Ishikawa (cell line): ENCODE data around the gene CFAP119.

Experiments used
- CEBPB ChIP-seq: IDR thresholded peaks from 2 replicates; pipeline ENCODE4 v1.6.1; 2012
- CREB1 ChIP-seq: IDR thresholded peaks from 2 replicates; pipeline ENCODE4 v1.6.1; 2012; ENCODE audit warnings: low read depth
- EGR1 ChIP-seq: IDR thresholded peaks from 2 replicates; pipeline ENCODE4 v1.6.1; 2012
- EP300 ChIP-seq: IDR thresholded peaks from 2 replicates; pipeline ENCODE4 v1.6.1; 2012; ENCODE audit warnings: borderline replicate concordance
- NFIC ChIP-seq: IDR thresholded peaks from 2 replicates; pipeline ENCODE4 v1.6.1; 2012
- RAD21 ChIP-seq: IDR thresholded peaks from 2 replicates; pipeline ENCODE4 v1.6.1; 2012; ENCODE audit warnings: low read depth
- REST ChIP-seq: IDR thresholded peaks from 2 replicates; pipeline ENCODE4 v1.6.1; 2012; ENCODE audit warnings: low read depth, mild to moderate bottlenecking
- TAF1 ChIP-seq: IDR thresholded peaks from 2 replicates; pipeline ENCODE4 v1.6.1; 2012; ENCODE audit warnings: low read depth, mild to moderate bottlenecking
- TCF12 ChIP-seq: IDR thresholded peaks from 2 replicates; pipeline ENCODE4 v1.6.1; 2012; ENCODE audit warnings: low read depth
- USF1 ChIP-seq: IDR thresholded peaks from 2 replicates; pipeline ENCODE4 v1.6.1; 2012
- YY1 ChIP-seq: IDR thresholded peaks from 2 replicates; pipeline ENCODE4 v1.6.1; 2012; ENCODE audit warnings: low read depth

GRCh38 chr16:30746638-30747175 lies 15.2 kb downstream of the CFAP119 start:
- TF ChIP-seq CREB1: no peak
- TF ChIP-seq RAD21: no peak
- no peak for TF ChIP-seq EP300
- no peak for TF ChIP-seq REST
- no peak for TF ChIP-seq USF1
- TF ChIP-seq TCF12: no peak
- TF ChIP-seq NFIC: no peak
- no peak for TF ChIP-seq TAF1
- no peak for TF ChIP-seq EGR1
- no peak for TF ChIP-seq CEBPB
- no peak for TF ChIP-seq YY1
